GM23248 (cell line): ENCODE data around the gene FAM120A.

Experiments used
- EZH2 ChIP-seq: fragments of 200-600 bp; sonication (generic); IDR thresholded peaks from 2 replicates; pipeline ENCODE4 v1.6.1; 2018; ENCODE audit warnings: antibody characterized with exemption, mild to moderate bottlenecking; ENCODE audit not compliant: insufficient read depth, poor library complexity, severe bottlenecking
- EZH2phosphoT487 ChIP-seq: fragments of 200-600 bp; sonication (generic); IDR thresholded peaks from 2 replicates; pipeline ENCODE4 v1.6.1; 2018; ENCODE audit warnings: antibody characterized with exemption, moderate library complexity, mild to moderate bottlenecking, low read depth; ENCODE audit not compliant: insufficient read depth

GRCh38 chr9:93508207-93508606 lies 56.7 kb downstream of the FAM120A start:
- TF ChIP-seq EZH2 (no peak), EZH2phosphoT487 (no peak)
